ENCODE measurements around the gene ATP5F1E. TPM values are rescaled to one million over a fixed set of nuclear protein-coding genes. Genes with fewer than 3 reads are reported as not detected.

Gene ATP5F1E
- total and polyA plus RNA-seq, 2 donors (not counting 3 experiments of a cell fraction or from before 2014, with no cell fraction given) = 29.0 to 107 TPM

GRCh38 chr20:58996226-58996611, 35.9 kb downstream of the ATP5F1E start:
- Histone ChIP-seq H3K27ac (ENCODE audit: insufficient read depth, low read depth, low read length) (no peak overlapping the region), H3K79me2 (ENCODE audit: control insufficient read depth, insufficient read depth, low read length) (peaks cover 3% of the 10 kb centered on the region), H3K27me3 (ENCODE audit: control insufficient read depth in 2 of 2, insufficient read depth in 2 of 2, low read length in 2 of 2) (no peaks in the 10 kb centered on the region), H3K4me2 (ENCODE audit: insufficient read depth, low read length) (no peak overlapping the region), H3K4me1 (ENCODE audit: control insufficient read depth, extremely low read depth, insufficient read depth, low read length) (no peaks in the 10 kb centered on the region), H3K9me1 (replicated peaks; ENCODE audit: control insufficient read depth, extremely low read depth, insufficient read depth, low read length) (no peaks in the 10 kb centered on the region), H3K4me3 (replicated peaks in 1 of 3; ENCODE audit: insufficient read depth in 1 of 3, low read depth in 1 of 3, low read length in 3 of 3) (no peak overlapping the region), H3K9ac (replicated peaks; ENCODE audit: extremely low read depth, insufficient read depth, low read length) (no peak overlapping the region), H3K36me3 (ENCODE audit: control insufficient read depth in 2 of 2, extremely low read depth in 1 of 2, insufficient read depth in 2 of 2, low read length in 2 of 2) (peaks cover 33 to 50% of the 10 kb centered on the region in 2 experiments), H4K20me1 (replicated peaks; ENCODE audit: control insufficient read depth, extremely low read depth, insufficient read depth, low read length) (no peaks in the 10 kb centered on the region), H2AFZ (ENCODE audit: low read depth, low read length) (no peak overlapping the region), H3K9me3 (replicated peaks; ENCODE audit: control insufficient read depth, insufficient read depth, low read length) (no peaks in the 10 kb centered on the region)
- dilution Hi-C loops (cut with MboI; ENCODE audit: extremely low pct_ligation_motif_present, low sequenced_read_pairs) = no loop called here
- no peak for TF ChIP-seq GATA2 (IDR thresholded peaks at IDR 0.05; ENCODE audit: insufficient read depth, insufficient read length, low read depth, low read length)
- TF ChIP-seq MYC (IDR thresholded peaks at IDR 0.05; ENCODE audit: low read depth, low read length) = no peak
- TF ChIP-seq JUN (IDR thresholded peaks at IDR 0.05; ENCODE audit: borderline replicate concordance, insufficient read depth, insufficient read length, low read depth) = no peak
- no peak for TF ChIP-seq POLR2A (IDR thresholded peaks at IDR 0.05; ENCODE audit: low read depth, low read length)
- TF ChIP-seq CTCF (IDR thresholded peaks at IDR 0.05; ENCODE audit: extremely low read depth in 1 of 2, insufficient read depth in 1 of 2, low read depth in 1 of 2, low read length in 2 of 2) = no peak
- TF ChIP-seq FOS (IDR thresholded peaks at IDR 0.05; ENCODE audit: borderline replicate concordance, insufficient read depth, low read length) = no peak
- no TSS peak for BruUV-seq (replicated peaks)
- ChIA-PET CTCF (interaction anchor here (1.2 kb wide), 1 partner anchor 10 kb away, joined by 3 read pairs; no protein-coding TSS in a partner anchor), POLR2A (no interaction called here)
- DNase-seq (ENCODE audit: low read depth, low spot score) (no peak), FAIRE-seq (no peak)
- intact Hi-C loops (cut with micrococcal nuclease) = loop anchor here (5.0 kb wide), 1 partner anchor 36 kb away; the partner anchor contains the start of gene ATP5F1E

All from endothelial cell of umbilical vein (primary cell).